Mesothelial cell of epicardium (in vitro differentiated cells): Measurements from ENCODE around the gene MUC22. TPM values are rescaled to one million over a fixed set of nuclear protein-coding genes. Genes with fewer than 3 reads are reported as not detected.

Source experiments
- DNase-seq, 2 experiments: peaks; one replicate each; pipeline ENCODE4 v3.0.0; 2021; ENCODE audit warnings: low spot score in 2 of 2; ENCODE audit not compliant: unreplicated experiment in 2 of 2
- H3K27ac Mint-ChIP-seq: 2 replicates; pipeline ENCODE4 v1.8.0; 2021; ENCODE audit warnings: mixed read lengths
- H3K27me3 Mint-ChIP-seq: 2 replicates; pipeline ENCODE4 v1.8.0; 2021; ENCODE audit warnings: low read depth, mixed read lengths
- H3K36me3 Mint-ChIP-seq: 2 replicates; pipeline ENCODE4 v1.8.0; 2021; ENCODE audit warnings: mixed read lengths
- H3K4me1 Mint-ChIP-seq: 2 replicates; pipeline ENCODE4 v1.8.0; 2021; ENCODE audit warnings: mixed read lengths
- H3K4me3 Mint-ChIP-seq: 2 replicates; pipeline ENCODE4 v1.8.0; 2021; ENCODE audit warnings: mild to moderate bottlenecking, moderate library complexity, mixed read lengths
- H3K9me3 Mint-ChIP-seq: 2 replicates; pipeline ENCODE4 v1.8.0; 2021; ENCODE audit warnings: mixed read lengths
- CTCF ChIP-seq: fragments of 200-600 bp; sonication (generic); IDR thresholded peaks from one replicate; pipeline ENCODE4 v1.5.0; 2021; ENCODE audit warnings: antibody characterized with exemption; ENCODE audit not compliant: unreplicated experiment
- total RNA-seq: library from RNA; stranded (reverse); gene quantifications from 3 replicates; pipeline ENCODE4 v1.2.1, GENCODE V29; 2021

Gene MUC22
- total RNA-seq, 1 donor from 2014 or later, result not detected

- H3K9me3 Mint-ChIP-seq, result no peaks in the 10 kb centered on the region
- H3K4me3 Mint-ChIP-seq, result no peak overlapping the region
- no peaks in the 10 kb centered on the region for H3K27me3 Mint-ChIP-seq
- no peaks in the 10 kb centered on the region for H3K36me3 Mint-ChIP-seq
- H3K27ac Mint-ChIP-seq, result peak overlapping the region; percentile 35
- no peak for DNase-seq
- TF ChIP-seq CTCF, result no peak
- peaks cover 38% of the 10 kb centered on the region for H3K4me1 Mint-ChIP-seq
These were observed 45.2 kb downstream of the MUC22 start for GRCh38 chr6:31055441-31055840.

GRCh38 chr6:31057426-31058003, 47.2 kb downstream of the MUC22 start:
- no peaks in the 10 kb centered on the region for H3K9me3 Mint-ChIP-seq
- H3K27ac Mint-ChIP-seq, result peak overlapping the region; percentile 12

GRCh38 chr6:31058128-31058894, 48.0 kb downstream of the MUC22 start:
- no peaks in the 10 kb centered on the region for H3K27me3 Mint-ChIP-seq
- H3K27ac Mint-ChIP-seq, result no peak overlapping the region
- peak; percentile 54 for TF ChIP-seq CTCF
- no peaks in the 10 kb centered on the region for H3K36me3 Mint-ChIP-seq
- H3K4me3 Mint-ChIP-seq, result no peak overlapping the region
- DNase-seq, result no peak
- peaks cover 35% of the 10 kb centered on the region for H3K4me1 Mint-ChIP-seq
- no peaks in the 10 kb centered on the region for H3K9me3 Mint-ChIP-seq

More at GRCh38 chr6:31057426-31058003, 47.2 kb downstream of the MUC22 start:
- Mint-ChIP-seq H3K36me3 (no peaks in the 10 kb centered on the region), H3K4me3 (no peak overlapping the region), H3K27me3 (no peaks in the 10 kb centered on the region), H3K4me1 (peaks cover 38% of the 10 kb centered on the region)
- TF ChIP-seq CTCF, result no peak
- no peak for DNase-seq

- Mint-ChIP-seq H3K4me1 (peaks cover 21% of the 10 kb centered on the region), H3K36me3 (no peaks in the 10 kb centered on the region), H3K27ac (no peak overlapping the region), H3K9me3 (no peaks in the 10 kb centered on the region), H3K4me3 (no peak overlapping the region), H3K27me3 (no peaks in the 10 kb centered on the region)
- TF ChIP-seq CTCF, result no peak
- DNase-seq, result no peak
These were observed 49.9 kb downstream of the MUC22 start for GRCh38 chr6:31060145-31060544.

- no peak for TF ChIP-seq CTCF
- no peaks in the 10 kb centered on the region for H3K36me3 Mint-ChIP-seq
- no peak overlapping the region for H3K27ac Mint-ChIP-seq
- H3K9me3 Mint-ChIP-seq, result no peaks in the 10 kb centered on the region
- DNase-seq, result no peak
- H3K27me3 Mint-ChIP-seq, result no peaks in the 10 kb centered on the region
- H3K4me1 Mint-ChIP-seq, result peaks cover 14% of the 10 kb centered on the region
- H3K4me3 Mint-ChIP-seq, result no peak overlapping the region
These were observed 53.7 kb downstream of the MUC22 start for GRCh38 chr6:31063906-31064435.
